ENCODE results near the gene ZNF559. TPM values are rescaled to one million over a fixed set of nuclear protein-coding genes. Genes with fewer than 3 reads are reported as not detected.

Gene ZNF559
- total RNA-seq, 1 experiment from 2014 or later = 10.9 TPM

DNA sequence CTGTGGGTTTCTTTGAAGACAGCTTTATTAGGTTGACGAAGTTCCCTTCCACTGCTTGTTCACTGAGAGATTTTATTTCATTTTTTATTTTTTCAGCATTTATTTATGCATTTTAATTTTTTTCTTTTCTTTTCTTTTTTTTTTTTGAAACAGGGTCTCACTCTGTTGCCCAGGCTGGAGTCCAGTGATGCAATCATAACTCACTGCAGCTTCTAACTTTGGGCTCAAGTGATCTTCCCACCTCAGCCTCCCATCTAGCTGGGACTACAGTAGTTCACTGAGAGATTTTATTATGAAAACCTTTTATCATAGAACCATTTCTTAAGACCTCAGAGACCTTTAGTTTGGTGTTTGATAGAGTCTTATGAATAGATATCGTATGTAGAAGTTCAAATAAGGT is 28.5 kb downstream of the ZNF559 start:
- no peaks in the 10 kb centered on the region for H3K9me2 ChIP-seq (ENCODE audit: insufficient read depth)
- intact Hi-C loops (cut with micrococcal nuclease) = no loop called here
- RAD21 ChIA-PET (ENCODE audit: low non-redundant PET in 1 of 2, low total read pairs in 2 of 2, uncharacterized antibody in 2 of 2, unreplicated experiment in 2 of 2) = no interaction called here
- no peak overlapping the region for H3K4me2 ChIP-seq (ENCODE audit: low read length)
- H3K4me1 ChIP-seq (ENCODE audit: control insufficient read depth in 1 of 2, insufficient read depth in 2 of 2, low read length in 2 of 2) = no peaks in the 10 kb centered on the region
- BruUV-seq (replicated peaks) = no TSS peak
- no peaks in the 10 kb centered on the region for H3K27me3 ChIP-seq (ENCODE audit: insufficient read depth, low read length)
- H4K20me1 ChIP-seq (ENCODE audit: insufficient read depth) = no peaks in the 10 kb centered on the region
- H3K4me3 ChIP-seq (replicated peaks in 1 of 2; ENCODE audit: low read depth in 1 of 2, low read length in 2 of 2) = no peak overlapping the region
- ATAC-seq = no peak
- H3K27ac ChIP-seq (ENCODE audit: low read depth, low read length) = no peak overlapping the region
- H2AFZ ChIP-seq (ENCODE audit: low read depth, low read length, poor library complexity, severe bottlenecking) = no peak overlapping the region
- TF ChIP-seq, protein P1, sequence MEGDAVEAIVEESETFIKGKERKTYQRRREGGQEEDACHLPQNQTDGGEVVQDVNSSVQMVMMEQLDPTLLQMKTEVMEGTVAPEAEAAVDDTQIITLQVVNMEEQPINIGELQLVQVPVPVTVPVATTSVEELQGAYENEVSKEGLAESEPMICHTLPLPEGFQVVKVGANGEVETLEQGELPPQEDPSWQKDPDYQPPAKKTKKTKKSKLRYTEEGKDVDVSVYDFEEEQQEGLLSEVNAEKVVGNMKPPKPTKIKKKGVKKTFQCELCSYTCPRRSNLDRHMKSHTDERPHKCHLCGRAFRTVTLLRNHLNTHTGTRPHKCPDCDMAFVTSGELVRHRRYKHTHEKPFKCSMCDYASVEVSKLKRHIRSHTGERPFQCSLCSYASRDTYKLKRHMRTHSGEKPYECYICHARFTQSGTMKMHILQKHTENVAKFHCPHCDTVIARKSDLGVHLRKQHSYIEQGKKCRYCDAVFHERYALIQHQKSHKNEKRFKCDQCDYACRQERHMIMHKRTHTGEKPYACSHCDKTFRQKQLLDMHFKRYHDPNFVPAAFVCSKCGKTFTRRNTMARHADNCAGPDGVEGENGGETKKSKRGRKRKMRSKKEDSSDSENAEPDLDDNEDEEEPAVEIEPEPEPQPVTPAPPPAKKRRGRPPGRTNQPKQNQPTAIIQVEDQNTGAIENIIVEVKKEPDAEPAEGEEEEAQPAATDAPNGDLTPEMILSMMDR (IDR thresholded peaks at IDR 0.05 in 2 of 3, conservative IDR thresholded peaks at IDR 0.05 in 1 of 3; ENCODE audit: borderline replicate concordance in 1 of 3, insufficient read depth in 1 of 3, low read depth in 2 of 3, low read length in 2 of 3) = no peak
- TF ChIP-seq EZH2 (IDR thresholded peaks at IDR 0.05) (no peak), SRF (IDR thresholded peaks at IDR 0.05; ENCODE audit: low read depth) (no peak), POLR2AphosphoS5 (IDR thresholded peaks at IDR 0.05; ENCODE audit: low read depth, low read length) (no peak), ZNF274 (IDR thresholded peaks at IDR 0.05; ENCODE audit: low read depth, low read length) (no peak), ZFX (IDR thresholded peaks at IDR 0.05) (no peak), CBX3 (IDR thresholded peaks at IDR 0.05; ENCODE audit: low read depth) (no peak), EGR1 (IDR thresholded peaks at IDR 0.05; ENCODE audit: low read depth) (no peak), ZBTB33 (IDR thresholded peaks at IDR 0.05; ENCODE audit: extremely low read depth, insufficient replicate concordance, low read length) (no peak), TCF7L2 (IDR thresholded peaks at IDR 0.05; ENCODE audit: borderline replicate concordance, extremely low read depth, insufficient read depth, insufficient read length) (no peak), POLR2A (IDR thresholded peaks at IDR 0.05; ENCODE audit: borderline replicate concordance, extremely low read depth, insufficient read depth, insufficient read length) (no peak), EZH2phosphoT487 (IDR thresholded peaks at IDR 0.05; ENCODE audit: borderline replicate concordance) (no peak)
- TF ChIP-seq, protein P2, sequence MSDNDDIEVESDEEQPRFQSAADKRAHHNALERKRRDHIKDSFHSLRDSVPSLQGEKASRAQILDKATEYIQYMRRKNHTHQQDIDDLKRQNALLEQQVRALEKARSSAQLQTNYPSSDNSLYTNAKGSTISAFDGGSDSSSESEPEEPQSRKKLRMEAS (IDR thresholded peaks at IDR 0.05) = no peak
- no peaks in the 10 kb centered on the region for H3K79me2 ChIP-seq (ENCODE audit: insufficient read depth, low read length)
- H3K9me3 ChIP-seq (ENCODE audit: control insufficient read depth in 1 of 2, insufficient read depth in 1 of 2, low read depth in 1 of 2, low read length in 2 of 2) = peaks cover 4 to 8% of the 10 kb centered on the region in 2 experiments; a peak in 2 of 4 replicates
- no peaks in the 10 kb centered on the region for H3K36me3 ChIP-seq (ENCODE audit: control insufficient read depth in 1 of 2, insufficient read depth in 2 of 2, low read length in 2 of 2)
- H3K9ac ChIP-seq (ENCODE audit: low read length) = no peak overlapping the region
- CTCF ChIA-PET = no interaction called here
- POLR2A ChIA-PET = no interaction called here
- DNase-seq (ENCODE audit: low read depth, low spot score) = no peak
